ENCODE results near the gene RBM44.

GRCh38 chr2:237754182-237754581, 44.4 kb upstream of the RBM44 start:
- TF ChIP-seq EZH2 (optimal IDR thresholded peaks at IDR 0.05; ENCODE audit: low read depth, low read length) = no peak
- no peak for TF ChIP-seq CTCF (IDR thresholded peaks at IDR 0.05; ENCODE audit: low read length)

All from MM.1S (cell line).